22Rv1 (cell line): ENCODE results near the gene TNFRSF25.

Source experiments
- CTCF ChIP-seq: fragments of 450-650 bp; IDR thresholded peaks from 2 replicates; pipeline ENCODE4 v1.5.1; 2017; ENCODE audit warnings: mild to moderate bottlenecking
- ZFX ChIP-seq: fragments of 450-650 bp; IDR thresholded peaks from 2 replicates; pipeline ENCODE4 v1.6.1; 2017; ENCODE audit warnings: antibody characterized with exemption, borderline replicate concordance

- TF ChIP-seq CTCF (no peak), ZFX (no peak)
These were observed 47.9 kb downstream of the TNFRSF25 start for GRCh38 chr1:6417961-6418667.
